ENCODE data around the gene THAP12.
"Not testable (repeated sequence)": the region's sequence is repeated elsewhere in the genome, so short reads cannot be mapped to it uniquely, and the experiment has no call there.

Gene THAP12

DNA sequence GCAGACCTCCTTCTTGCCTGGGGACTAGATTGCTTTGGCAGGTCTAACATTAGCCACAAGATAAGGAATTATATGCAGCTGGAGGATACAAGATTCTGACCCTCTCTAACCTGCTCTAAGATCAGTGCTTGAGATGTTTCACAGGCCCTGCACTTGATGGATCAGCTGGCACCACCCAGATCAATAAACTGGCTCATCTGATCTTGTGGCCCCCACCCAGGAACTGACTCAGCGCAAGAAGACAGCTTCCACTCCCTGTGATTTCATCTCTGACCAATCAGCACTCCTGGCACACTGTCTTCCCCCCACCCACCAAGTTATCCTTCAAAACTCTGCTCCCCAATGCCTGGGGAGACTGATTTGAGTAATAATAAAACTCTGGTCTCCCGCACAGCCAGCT is 57.6 kb downstream of the THAP12 start:
- DNase-seq: not testable (repeated sequence)

DNA sequence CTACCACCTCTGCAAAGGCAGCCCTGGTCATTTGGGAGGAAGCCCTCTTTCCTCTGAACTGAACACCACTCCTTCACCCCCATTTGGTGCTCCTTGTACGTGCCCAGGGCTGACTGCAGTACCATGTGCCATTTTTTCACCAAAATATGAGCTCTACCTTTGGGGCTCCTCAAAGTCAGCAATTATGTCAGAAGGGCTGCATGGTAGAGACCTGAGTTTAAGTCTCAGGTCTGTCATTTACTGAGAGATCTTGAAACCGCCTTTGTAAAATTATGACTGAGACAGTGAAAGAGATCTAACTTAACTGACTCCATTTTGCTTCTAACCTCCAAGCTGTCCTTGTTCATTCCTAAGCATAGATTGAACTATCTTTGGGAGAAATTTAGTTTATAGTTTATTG is 58.0 kb downstream of the THAP12 start:
- DNase-seq: no peak

DNA sequence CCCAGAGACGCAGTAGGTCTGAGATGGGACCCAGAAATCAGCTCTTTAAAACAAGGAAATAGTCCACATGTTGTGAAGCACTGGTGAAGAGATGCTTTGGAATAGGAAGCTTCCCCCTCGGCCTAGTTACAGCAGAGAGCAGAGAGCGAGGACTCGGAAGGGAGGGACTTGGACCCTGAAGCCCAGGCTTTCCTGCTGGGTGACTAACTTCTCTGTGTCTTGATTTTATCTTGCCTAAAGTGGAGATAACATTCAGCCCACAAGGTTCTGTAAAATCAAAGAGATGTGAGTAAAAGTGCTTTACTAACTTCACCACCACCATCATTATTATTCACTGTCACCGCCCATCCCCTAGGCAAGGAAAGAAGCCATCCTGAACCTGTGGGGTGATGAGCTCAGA is 58.4 kb downstream of the THAP12 start:
- no peak for DNase-seq

DNA sequence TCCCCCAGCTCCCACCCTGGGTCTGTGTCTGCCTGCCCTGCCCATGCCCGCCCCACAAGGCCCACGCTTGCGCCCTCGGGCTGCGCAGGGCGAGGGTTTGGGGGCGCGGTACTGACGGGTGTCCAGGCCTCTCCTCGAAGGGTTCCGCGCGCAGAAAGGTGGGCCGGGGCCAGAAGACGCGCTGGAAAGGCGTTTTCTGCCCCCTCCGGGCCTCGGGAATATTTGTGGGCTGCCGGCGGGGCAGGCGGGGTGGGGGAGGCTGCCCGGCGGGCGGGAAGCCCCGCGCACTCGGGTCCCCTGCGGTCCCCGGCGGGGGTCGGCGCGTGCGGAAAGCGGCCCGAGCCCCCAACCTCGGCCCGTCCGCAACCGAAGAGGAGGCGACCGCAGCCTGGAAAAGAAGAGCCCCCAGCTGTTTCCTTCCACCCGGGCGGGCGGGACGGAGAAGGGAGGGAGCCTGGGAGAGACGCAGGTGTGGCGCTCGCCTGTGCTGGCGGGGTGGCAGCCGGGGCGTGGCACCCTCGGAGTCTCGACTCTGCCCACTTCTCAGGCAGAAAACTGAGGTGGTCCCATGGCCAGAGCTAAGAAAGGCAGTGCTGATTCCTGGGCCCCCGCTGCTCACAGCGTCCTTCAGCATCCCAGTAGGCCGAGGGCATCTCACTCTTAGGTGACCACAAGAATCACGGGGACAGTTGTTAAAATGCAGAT is 59.0 kb downstream of the THAP12 start:
- no peak for DNase-seq

DNA sequence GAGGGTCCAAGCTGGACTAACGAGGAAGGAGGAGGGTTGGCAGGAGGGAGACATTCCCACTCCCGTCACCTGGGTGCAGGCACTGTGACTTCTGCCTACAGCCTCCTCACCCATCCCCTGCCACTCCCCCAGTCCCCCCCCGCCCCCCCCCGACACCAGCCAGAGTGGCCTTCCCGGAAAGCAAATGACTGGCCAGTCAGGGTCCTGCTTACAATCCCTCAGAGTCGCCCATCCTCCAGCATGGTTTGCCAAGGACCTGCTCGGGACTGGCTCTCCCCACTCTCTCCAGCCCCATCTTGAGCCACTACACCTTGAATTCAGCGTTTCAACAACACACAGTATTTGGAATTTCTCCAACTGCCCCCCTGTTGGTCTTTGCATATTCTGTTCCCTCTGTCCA is 59.6 kb downstream of the THAP12 start:
- DNase-seq: no peak

DNA sequence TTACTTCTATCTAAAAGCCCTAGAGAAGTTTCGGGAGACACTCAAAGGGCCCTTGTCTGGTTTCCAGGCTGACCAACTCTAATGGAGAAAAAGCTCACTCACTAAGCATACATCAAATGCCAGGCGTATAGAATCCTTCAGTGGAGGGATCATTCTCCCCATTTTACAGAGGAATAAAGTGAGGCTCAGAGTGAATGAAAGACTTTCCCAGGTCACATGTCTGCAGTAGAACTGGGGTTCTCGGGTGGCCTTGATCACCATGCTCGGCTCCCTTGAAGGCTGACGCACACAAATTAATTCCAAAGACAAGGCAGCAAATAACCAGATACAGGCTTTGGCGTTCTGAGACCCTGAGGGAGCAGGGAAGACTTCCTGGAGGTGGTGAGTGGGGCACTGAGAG is 60.0 kb downstream of the THAP12 start:
- DNase-seq: no peak

DNA sequence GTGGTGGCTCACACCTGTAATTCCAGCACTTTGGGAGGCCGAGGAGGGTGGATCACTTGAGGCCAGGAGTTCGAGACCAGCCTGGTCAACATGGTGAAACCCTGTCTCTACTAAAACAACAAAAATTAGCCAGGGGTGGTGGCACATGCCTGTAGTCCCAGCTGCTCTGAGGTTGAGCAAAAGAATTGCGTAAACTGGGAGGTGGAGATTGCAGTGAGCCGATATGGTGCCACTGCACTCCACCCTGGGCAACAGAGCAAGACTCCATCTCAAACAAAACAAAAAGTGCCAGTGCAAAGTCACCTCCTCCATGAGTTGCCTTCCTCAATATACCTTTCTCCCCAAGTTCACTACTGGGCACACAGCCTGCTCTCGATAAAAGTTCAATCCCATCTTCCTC is 61.1 kb downstream of the THAP12 start:
- not testable (repeated sequence) for DNase-seq

DNA sequence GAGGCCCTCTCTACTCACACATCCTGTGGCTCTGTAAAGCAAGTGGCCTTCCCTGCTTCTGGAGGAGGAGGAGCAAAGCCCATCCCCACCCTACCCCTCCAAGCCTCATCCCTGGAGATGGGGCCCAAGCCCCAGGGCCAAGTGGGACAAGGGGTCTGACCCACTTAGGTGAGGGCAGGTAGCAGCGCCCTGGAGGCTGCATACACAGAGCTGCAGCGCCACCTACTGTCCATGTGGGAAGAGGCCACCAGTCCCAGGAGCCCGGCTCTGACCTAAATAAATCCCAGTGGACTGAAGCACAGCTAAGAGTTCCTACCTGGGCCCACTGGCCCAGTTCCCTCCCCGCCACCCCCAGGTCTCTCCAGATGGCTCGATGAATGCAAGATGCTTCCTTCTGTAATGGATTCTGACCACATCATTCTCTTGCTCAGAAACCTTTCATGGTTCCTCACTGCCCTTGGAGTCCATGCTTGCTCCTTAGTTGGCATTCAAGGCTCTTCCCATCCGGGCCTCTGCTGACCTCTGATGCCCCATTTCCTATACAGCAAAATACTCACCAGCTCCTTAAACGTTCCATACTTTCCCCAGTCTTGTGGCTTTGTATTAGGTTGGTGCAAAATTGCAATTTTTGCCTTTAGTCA is 62.1 kb downstream of the THAP12 start:
- peak; percentile 76 for DNase-seq

DNA sequence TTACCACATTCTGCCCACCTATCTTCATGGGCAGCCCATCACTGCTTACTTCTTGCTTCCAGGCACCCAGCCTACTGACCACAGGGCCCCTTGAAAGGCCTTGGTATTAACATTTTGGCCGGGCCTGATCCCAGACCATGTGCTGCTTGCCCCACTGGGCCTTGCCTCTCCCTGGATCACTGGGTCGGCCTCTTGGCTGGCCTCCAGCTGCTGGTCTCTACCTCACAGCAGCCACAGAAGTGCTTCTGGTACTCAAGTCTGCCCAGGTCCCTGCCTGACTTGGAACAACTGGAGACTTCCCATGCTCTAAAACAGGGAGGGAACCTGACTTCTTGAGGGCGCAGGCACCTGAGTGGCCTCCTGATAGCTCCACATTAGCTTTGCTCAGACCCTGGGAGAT is 63.6 kb downstream of the THAP12 start:
- no peak for DNase-seq

DNA sequence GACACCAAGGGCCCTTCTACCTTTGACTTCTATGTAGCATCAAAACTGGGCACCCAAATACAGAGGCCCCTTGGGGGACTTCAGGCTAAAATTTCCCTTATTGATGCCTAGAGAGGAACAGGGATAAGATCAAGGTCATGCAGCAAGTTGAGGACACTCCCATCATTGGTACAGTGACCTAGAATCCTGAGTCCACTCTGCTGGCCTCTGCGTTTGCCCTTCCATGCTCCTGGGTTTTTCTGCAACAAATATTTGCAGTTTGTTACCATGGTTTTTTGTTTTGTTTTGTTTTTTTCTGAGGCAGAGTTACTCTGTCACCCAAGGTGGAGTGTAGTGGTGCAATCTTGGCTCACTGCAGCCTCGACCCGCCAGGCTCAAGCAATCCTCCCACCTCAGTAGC is 64.2 kb downstream of the THAP12 start:
- DNase-seq: no peak

DNA sequence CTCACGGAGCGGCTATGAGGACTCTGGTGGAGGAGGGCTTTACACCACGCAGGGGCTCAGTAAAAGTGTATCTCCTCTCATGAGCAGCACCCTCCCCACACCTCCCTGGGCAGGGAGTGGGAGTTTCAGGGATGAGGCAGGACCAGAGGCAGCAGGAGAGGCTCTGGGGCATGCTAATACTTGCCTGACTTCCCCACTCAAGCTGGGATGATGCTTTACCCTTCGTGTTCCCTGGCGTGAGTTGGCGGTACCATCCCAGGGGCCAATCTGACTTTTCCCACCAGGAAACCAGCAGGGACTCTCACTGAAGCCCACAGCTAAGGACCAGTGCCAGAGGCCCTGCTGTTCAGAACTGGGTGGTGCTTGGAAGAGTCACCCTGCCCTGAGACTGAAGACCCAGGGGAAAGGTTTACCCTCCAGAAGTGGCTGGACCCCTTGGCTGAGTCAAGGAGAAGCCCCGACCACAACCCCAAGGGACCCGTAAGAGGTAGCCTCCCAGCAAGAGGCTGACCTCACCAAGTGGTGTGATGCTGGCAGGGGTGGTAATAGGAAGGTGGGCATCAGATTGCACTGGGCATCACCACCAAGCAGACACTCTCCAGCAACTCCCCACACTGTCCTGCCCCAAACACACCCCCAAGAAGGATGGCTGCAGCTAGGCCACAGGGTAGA is 65.6 kb downstream of the THAP12 start:
- DNase-seq: no peak

DNA sequence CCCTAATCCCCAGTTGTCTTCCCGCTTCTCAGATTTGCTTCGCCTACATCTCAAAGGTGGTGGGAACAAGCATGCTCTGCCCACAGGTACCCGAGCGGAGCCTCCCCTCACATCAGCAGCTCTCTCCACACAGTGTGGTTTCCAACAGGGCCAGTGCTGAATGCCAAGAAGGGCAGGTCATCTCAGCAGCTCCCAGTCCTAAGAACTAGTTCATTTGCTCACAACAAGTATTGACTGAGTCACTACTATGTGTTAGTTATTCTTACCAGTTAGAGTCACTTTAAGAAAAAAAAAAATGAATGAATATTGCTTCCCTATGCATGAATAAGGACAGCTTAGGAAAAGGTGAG is 66.2 kb downstream of the THAP12 start:
- no peak for DNase-seq

DNA sequence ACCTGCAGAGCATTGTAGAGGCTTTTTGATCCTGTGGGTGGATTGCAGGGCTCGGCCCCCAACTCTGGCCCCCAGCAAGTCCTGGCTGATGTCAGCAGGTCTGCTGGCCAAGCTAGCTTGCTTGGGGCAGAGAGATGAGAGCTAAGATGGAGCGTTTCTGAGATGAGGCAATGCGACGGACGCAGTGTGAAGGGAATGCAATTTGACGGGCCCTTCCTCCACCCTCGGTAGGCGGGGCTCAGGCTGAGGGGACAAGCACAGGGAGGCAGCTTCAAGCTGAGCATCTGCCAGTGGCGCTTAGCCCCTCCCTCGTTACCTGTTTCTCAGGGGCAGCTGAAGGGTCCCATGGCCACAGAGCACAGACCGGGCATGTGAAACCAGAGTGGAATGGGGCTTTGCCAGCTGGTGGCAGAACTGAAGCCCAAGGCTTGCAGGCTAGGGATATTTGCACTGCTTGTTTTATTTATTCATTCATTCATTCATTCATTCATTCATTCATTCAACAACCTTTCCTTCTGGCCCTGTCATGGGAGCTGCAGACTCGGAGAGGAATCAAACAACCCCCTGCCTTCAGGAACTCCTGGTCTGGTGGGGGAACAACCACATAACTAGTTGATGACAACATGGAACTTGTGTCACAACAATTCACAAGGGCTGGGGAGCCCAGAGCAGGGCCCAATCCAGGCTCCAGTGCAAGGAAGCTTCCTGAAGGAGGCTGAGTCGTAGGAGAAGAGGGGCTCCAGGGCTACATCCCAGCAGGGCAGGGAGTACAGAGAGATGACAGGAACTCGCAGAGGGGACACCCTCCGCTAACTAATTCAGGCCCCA is 66.8 kb downstream of the THAP12 start:
- DNase-seq: no peak

DNA sequence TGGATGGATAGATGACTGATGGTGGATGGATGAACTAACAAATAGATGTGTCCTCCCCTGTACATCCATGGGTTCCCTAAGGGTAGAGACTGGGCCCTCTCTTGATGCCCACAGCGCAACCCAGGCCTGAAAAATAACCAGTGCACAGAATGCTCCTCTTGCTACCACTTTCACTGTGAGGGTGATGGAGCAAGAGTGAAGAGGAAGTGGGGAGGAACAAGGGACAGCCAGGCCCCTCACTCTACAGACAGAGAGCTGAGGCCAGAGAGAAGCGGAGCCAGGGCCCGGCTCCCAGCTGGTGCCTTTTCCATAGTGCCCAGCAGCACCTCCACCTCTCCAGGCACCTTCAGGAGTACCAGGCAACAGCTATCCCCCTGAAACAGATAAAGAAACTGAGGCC is 67.7 kb downstream of the THAP12 start:
- no peak for DNase-seq

DNA sequence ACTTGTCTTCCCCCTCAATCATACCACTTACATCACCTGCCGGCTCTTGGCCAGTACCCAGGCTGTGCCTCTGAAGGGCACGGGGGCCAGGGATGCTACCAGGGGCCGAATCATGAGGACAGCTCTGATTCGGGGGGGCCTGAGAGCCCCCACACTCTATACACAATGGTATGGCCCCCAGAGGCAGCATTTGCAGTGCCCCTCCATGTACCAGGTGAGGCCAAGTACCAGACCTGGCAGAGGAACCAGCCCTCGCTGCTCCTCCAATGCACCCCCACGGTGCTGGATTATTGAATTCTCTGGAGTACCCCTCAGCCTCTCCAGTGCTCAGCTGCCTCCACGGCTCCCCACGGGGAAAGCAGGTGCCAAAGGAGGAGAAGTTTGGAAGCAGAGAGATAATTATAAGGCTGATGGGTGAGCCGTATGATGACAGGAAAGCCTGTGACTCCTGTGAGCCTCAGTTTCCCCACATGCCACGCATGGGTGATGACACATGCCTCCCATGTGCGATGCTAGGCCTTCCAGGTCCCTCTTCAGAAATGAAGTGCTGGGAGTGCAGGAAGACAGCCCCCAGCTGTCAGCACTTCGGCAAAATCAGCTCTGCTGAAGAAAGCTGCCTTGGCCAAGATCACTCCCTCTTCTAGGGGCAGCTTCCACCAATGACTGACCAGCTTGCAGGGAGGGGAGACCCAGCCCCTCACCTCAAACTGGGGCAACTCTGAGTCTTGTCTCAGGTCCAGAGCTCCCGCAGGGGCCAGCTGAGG is 69.9 kb downstream of the THAP12 start:
- no peak for DNase-seq

DNA sequence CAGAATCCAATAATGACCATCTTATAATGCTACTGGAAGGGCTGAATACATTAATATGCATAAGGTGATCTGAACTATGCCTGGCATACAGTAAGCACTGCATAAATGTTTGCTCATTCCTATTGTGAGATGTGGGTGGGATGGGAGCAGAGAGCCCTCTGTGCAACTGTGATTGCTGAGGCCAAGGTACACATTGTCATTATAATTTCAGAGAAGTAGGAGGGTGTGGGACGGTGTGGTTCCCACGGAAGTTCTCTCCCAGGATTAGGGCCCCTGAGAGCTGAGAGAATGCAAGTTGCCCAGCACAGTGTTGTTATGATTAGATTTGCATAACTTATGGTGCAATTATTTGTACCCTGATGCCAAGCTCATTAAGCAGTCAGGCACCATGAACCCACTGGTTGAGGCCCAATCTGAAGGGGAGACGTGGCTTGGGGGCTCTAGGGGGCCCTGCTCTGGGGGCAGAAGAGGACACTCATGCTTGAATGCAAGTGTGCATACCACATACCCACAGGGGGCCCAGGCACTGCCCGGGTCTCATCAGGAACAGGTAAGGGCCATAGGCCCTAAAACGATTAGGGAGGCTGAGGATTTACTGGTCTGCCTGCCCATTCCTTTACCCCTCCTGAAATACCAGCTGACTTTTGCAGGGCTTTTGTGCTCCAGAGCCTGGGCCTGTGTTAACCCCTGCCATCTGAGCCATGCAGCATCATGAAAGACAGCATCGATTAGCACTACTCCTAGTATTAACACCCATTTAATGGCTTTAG is 72.8 kb downstream of the THAP12 start:
- no peak for DNase-seq

DNA sequence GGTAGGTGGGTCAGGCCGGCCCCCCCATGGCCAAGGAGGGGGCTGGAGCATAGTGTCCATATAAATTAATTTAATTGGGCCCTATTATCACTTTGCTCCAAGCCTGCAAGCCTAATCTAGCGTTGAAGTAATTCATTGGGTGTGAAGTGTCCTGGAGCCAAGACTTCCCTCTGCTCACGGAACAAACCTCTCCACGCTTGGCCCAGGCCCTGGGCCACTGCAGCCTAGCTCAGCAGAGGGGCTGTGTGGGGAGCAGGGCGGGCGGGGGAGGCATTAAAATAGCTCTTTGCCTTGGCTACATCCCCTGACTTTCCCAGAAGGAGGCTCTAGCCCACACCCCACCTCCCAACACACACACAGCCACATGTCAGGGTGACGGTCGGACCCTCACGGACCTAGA is 73.5 kb downstream of the THAP12 start:
- peak; percentile 80 for DNase-seq

DNA sequence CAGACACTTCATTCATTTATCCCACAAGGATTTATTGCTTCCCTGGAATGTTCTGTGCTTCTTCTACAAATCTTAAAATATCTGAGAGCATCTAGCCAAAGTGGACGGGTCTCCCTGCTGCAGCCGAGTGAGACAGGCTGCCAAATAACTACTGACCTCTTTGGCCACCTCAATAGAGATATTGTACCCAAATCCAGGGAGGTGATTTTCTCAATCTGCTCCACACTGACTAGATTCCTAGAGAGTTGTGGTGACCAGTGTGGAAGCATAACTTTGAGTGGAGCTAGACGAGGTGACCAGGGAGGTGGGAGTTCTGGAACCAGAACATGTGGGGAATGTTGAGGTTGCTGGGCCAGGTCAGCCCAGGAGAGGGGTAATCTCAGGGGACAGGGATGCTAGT is 77.5 kb downstream of the THAP12 start:
- DNase-seq: no peak

DNA sequence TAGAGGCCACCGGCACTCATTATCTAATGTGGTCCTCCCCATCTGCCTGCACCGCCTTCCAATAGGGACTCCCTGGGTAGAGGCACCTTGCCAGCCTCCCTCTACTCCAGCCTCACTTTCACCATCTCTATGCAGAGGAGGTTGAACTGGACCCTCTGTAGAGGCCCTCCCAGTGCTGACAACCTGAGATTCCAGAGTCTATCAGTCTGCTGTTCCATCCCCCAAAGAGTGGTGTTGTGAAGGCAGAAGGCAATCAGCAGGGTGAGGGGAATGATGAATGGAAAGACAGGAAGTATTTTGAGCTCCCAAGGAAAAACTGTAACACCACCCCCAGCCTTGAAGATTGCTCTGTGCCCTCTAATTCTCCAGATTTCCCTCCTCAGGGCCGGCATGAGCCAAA is 77.9 kb downstream of the THAP12 start:
- DNase-seq: no peak
